HFF-Myc (cell line): ENCODE measurements around the gene CNTN1.

Experiments used
- DNase-seq: peaks from one replicate; pipeline ENCODE4 v3.0.0-alpha.2; 2011; ENCODE audit warnings: low read depth; ENCODE audit errors: extremely low read depth
- H3K4me3 ChIP-seq: replicated peaks from 2 replicates; pipeline ENCODE4 v1.5.1; 2011; ENCODE audit warnings: low read depth, mild to moderate bottlenecking, control low read depth, low read length
- CTCF ChIP-seq: IDR thresholded peaks from 2 replicates; pipeline ENCODE4 v1.5.1; 2012; ENCODE audit warnings: mild to moderate bottlenecking, low read depth, low read length, control low read depth; ENCODE audit errors: missing control alignments

CNTN1 gene

GRCh38 chr12:40834321-40834720 is 142.1 kb downstream of the CNTN1 start:
- TF ChIP-seq CTCF = no peak

GRCh38 chr12:40837891-40838429 is 145.7 kb downstream of the CNTN1 start:
- H3K4me3 ChIP-seq = no peak overlapping the region
- no peak for TF ChIP-seq CTCF
- DNase-seq = no peak

More at GRCh38 chr12:40834321-40834720, 142.1 kb downstream of the CNTN1 start:
- DNase-seq = no peak
- no peak overlapping the region for H3K4me3 ChIP-seq

- no peak for DNase-seq
- no peak overlapping the region for H3K4me3 ChIP-seq
- TF ChIP-seq CTCF = no peak
Measured at GRCh38 chr12:40843495-40843894, 151.3 kb downstream of the CNTN1 start.

GRCh38 chr12:40853221-40853620 is 161.0 kb downstream of the CNTN1 start:
- DNase-seq = no peak
- H3K4me3 ChIP-seq = no peak overlapping the region
- TF ChIP-seq CTCF = no peak

- no peak for TF ChIP-seq CTCF
- DNase-seq = no peak
- no peak overlapping the region for H3K4me3 ChIP-seq
Measured at GRCh38 chr12:40854604-40855003, 162.4 kb downstream of the CNTN1 start.

- TF ChIP-seq CTCF = no peak
- H3K4me3 ChIP-seq = no peak overlapping the region
- DNase-seq = no peak
Measured at GRCh38 chr12:40864891-40865290, 172.7 kb downstream of the CNTN1 start.

GRCh38 chr12:40870981-40871380 is 178.7 kb downstream of the CNTN1 start:
- no peak for TF ChIP-seq CTCF
- DNase-seq = no peak
- no peak overlapping the region for H3K4me3 ChIP-seq
